Erythroblast (primary cell): ENCODE data around the gene PCDH17.

Source experiments
- GATA1 ChIP-seq: IDR thresholded peaks from 2 replicates; pipeline ENCODE4 v1.6.1; 2011; ENCODE audit warnings: low read depth, mild to moderate bottlenecking, control low read depth, low read length, moderate library complexity
- POLR2A ChIP-seq: IDR thresholded peaks from 2 replicates; pipeline ENCODE4 v1.6.1; 2011; ENCODE audit warnings: mild to moderate bottlenecking, low read length

DNA sequence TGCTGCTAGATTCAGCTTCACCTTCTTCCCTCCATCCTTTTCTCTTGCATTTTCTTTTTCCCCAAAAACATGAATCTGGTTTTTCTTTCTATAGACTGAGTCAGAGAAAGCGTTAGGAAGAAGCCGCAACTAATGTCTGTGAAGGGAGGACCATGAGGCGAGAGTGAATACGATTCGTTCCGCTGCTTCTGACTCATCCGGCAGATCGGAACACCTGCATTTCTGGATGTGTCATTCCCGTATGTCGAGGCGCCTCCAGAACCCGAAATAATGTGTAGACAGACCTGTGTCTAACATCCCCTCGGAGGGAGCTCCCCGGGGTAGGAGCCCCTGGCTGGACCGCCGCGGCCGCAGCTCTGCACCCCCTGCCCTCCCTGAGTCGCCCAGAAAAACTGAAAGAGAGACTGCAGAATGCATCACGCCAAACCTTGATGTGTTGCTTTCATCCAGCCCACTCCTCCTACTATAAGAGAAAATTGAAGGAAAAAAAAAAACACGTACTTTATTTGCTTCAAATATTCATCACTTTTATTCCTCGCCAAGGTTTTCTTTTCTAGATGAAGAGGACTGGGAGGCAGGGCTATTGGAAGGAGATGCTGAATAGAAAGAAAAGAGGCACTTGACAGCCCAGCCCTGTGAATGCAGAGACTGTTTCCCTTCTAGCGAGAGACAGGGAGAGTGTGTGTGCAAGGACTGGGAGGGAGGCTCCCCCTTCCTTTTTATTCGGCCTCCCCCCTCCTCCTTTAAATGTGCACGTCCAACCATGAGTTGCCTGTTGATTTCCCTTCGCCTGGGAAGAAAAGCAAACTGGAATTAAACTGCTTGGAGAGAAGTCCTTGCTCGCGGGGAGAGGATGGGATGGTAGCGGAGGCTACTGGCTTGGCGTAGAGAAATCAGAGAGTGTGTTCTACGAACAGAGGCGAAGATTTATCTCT lies 616 bp upstream of the PCDH17 start:
- TF ChIP-seq POLR2A, result no peak
- TF ChIP-seq GATA1, result no peak
